Measurements from ENCODE around the gene ACVR2B.

- TF ChIP-seq SRF (IDR thresholded peaks at IDR 0.05; ENCODE audit: low read depth) (no peak), EZH2 (IDR thresholded peaks at IDR 0.05) (no peak)
Observed at GRCh38 chr3:38490281-38491030, 36.8 kb downstream of the ACVR2B start.
